ENCODE results near the gene NELFE.

GRCh38 chr6:31935021-31935420 lies 23.8 kb downstream of the NELFE start:
- TF ChIP-seq, protein P1, sequence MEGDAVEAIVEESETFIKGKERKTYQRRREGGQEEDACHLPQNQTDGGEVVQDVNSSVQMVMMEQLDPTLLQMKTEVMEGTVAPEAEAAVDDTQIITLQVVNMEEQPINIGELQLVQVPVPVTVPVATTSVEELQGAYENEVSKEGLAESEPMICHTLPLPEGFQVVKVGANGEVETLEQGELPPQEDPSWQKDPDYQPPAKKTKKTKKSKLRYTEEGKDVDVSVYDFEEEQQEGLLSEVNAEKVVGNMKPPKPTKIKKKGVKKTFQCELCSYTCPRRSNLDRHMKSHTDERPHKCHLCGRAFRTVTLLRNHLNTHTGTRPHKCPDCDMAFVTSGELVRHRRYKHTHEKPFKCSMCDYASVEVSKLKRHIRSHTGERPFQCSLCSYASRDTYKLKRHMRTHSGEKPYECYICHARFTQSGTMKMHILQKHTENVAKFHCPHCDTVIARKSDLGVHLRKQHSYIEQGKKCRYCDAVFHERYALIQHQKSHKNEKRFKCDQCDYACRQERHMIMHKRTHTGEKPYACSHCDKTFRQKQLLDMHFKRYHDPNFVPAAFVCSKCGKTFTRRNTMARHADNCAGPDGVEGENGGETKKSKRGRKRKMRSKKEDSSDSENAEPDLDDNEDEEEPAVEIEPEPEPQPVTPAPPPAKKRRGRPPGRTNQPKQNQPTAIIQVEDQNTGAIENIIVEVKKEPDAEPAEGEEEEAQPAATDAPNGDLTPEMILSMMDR (IDR thresholded peaks at IDR 0.05): no peak
- no peak for TF ChIP-seq POLR2A (IDR thresholded peaks at IDR 0.05)
